ENCODE data around the gene CACNA1H. TPM values are rescaled to one million over a fixed set of nuclear protein-coding genes. Genes with fewer than 3 reads are reported as not detected.
A peak's percentile ranks its signal among the peaks of the same experiment; 100 is the strongest.
"Not testable (repeated sequence)": the region's sequence is repeated elsewhere in the genome, so short reads cannot be mapped to it uniquely, and the experiment has no call there.

CACNA1H gene
- total and polyA plus RNA-seq, 2 donors, result 0.61 to 2.6 TPM

DNA sequence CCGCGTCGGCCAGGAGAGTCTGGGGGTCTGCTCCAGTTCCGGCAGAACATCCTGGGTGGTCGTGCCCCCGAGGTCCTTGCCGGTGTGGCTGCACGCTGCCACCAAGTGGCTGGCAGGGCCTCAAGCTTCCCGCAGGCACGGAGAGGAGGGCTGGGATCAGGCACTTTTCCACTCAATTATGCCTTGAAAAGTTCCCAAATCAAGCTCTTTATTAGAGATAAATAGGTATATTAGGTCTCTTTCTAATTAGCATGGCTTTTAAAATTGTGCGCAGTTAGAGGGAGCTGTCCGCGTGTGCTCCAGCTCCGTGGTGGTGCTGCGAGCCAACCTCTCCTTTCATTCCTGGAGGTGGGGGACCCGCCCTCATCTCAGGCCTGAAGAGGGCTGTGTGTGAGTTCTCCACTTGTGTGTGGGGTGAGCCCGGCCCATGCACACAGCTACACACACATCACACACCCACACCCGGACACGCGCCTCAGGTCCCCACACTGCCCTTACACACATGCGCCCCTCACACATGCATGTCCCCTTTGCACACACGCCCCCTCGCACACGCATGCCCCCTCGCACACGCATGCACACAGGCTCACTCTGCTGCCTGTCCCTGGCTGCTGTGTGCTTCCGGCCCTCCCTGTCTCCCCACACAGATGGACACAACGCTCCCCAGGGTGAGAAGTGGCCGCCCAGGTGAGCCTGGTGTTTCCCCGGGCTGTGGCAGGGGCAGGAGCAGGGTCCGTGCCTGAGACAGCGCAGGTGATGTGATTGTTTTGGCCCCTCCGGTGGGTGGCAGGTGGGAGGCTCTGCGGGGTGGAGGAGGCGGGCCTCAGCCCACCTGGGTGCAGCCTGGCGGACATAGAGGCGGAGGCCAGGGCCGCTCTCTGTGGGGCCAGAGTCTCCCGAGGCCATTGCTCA, 28.8 kb downstream of the CACNA1H start:
- Histone ChIP-seq H3K4me3 (ENCODE audit: low read length in 2 of 2) (no peak overlapping the region), H3K27ac (ENCODE audit: low read depth in 1 of 2, low read length in 1 of 2) (no peak overlapping the region), H3K27me3 (ENCODE audit: control insufficient read depth in 2 of 2, insufficient read depth in 1 of 2, low read length in 1 of 2) (peaks cover 0 to 28% of the 10 kb centered on the region in 2 donors), H3K36me3 (ENCODE audit: control insufficient read depth in 2 of 2, insufficient read depth in 2 of 2, low read length in 1 of 2) (no peaks in the 10 kb centered on the region), H3K9me3 (ENCODE audit: control insufficient read depth in 2 of 2, insufficient read depth in 1 of 2, low read length in 1 of 2) (peaks cover 0 to 23% of the 10 kb centered on the region in 2 donors), H3K4me1 (ENCODE audit: control insufficient read depth in 2 of 2, insufficient read depth in 2 of 2, low read length in 2 of 2) (no peaks in the 10 kb centered on the region)
- DNase-seq (ENCODE audit: low read depth in 6 of 9, low spot score in 9 of 9), result no peak
- WGBS, result 78% methylated on average over 39 of the region's 39 CpGs

DNA sequence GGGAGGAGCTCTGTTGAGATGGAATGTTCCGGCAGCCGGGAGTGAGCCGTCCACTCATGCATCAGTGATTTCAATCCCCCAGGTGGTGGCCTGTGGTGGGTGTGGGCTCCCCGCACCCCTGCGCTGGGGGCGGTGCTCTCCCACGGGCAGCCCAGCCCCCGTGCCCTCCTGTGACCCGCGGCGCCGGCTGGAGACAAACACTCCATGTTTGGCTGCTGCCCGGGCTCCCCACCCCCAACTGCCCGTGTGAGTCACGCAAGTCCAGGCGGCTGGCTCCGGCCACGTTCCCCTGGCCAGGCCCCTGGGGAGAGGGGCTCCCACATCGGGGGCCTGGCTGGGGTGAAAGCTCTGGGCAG, 29.4 kb downstream of the CACNA1H start:
- H3K4me3 ChIP-seq (ENCODE audit: low read length in 2 of 2), result no peak overlapping the region

DNA sequence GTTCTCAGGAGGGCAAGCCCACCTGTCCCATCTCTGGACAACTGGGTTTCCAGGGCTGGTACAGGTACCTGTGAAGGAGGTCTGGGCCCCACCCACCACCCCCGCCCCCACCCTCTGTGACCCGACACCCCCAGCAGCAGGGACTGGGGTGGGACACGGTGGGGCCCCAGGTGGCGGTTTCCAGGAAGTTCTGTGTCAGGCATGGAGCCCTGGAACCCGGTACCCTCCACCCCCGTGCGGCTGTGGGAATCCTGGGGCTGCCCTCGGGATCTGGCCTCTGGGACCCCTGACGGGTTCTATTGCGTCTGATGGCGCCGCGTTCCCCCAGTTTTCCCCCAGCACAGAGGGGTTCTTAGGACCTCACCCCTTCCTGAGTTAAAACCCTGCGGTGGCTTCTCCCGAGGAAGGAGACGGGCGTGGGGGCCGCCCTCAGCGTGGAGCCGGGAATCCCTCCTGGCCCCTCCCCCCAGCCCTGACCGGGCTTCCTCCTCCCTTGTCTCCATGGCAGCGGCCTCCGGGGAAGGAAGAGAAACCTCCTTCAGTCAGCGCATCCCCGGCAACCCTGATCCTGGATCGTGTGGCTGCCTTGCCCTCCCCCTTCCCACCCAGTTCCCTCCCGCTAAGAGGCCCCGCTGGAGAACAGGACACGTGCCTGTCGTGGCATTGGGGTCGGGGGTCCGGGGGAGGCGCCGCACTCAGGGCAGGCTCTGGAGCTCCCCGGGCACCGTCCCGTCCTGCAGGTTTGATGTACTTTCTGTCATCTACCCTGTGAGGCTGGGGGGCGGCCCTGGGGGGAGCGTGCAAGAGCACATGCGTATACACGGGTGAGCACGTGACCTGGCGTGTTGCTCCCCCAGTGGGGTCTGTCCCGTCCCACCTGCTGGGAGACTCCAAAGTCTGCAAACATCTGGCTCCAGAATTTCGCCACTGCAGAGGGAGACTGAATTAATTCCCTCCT, 30.3 kb downstream of the CACNA1H start:
- WGBS, result 65% methylated on average over 45 of the region's 45 CpGs
- H3K9me3 ChIP-seq (ENCODE audit: control insufficient read depth in 2 of 2, insufficient read depth in 1 of 2, low read length in 1 of 2), result peaks cover 0 to 23% of the 10 kb centered on the region in 2 donors
- no peak overlapping the region for H3K4me3 ChIP-seq (ENCODE audit: low read length in 2 of 2)
- no peaks in the 10 kb centered on the region for H3K4me1 ChIP-seq (ENCODE audit: control insufficient read depth in 2 of 2, insufficient read depth in 2 of 2, low read length in 2 of 2)
- no peaks in the 10 kb centered on the region for H3K36me3 ChIP-seq (ENCODE audit: control insufficient read depth in 2 of 2, insufficient read depth in 2 of 2, low read length in 1 of 2)
- no peak for DNase-seq (ENCODE audit: low read depth in 6 of 9, low spot score in 9 of 9)
- peaks cover 0 to 28% of the 10 kb centered on the region in 2 donors for H3K27me3 ChIP-seq (ENCODE audit: control insufficient read depth in 2 of 2, insufficient read depth in 1 of 2, low read length in 1 of 2)
- H3K27ac ChIP-seq (ENCODE audit: low read depth in 1 of 2, low read length in 1 of 2), result no peak overlapping the region

More for the DNA sequence above, 29.4 kb downstream of the CACNA1H start:
- Histone ChIP-seq H3K36me3 (ENCODE audit: control insufficient read depth in 2 of 2, insufficient read depth in 2 of 2, low read length in 1 of 2) (no peaks in the 10 kb centered on the region), H3K4me1 (ENCODE audit: control insufficient read depth in 2 of 2, insufficient read depth in 2 of 2, low read length in 2 of 2) (no peaks in the 10 kb centered on the region), H3K9me3 (ENCODE audit: control insufficient read depth in 2 of 2, insufficient read depth in 1 of 2, low read length in 1 of 2) (peaks cover 0 to 23% of the 10 kb centered on the region in 2 donors), H3K27me3 (ENCODE audit: control insufficient read depth in 2 of 2, insufficient read depth in 1 of 2, low read length in 1 of 2) (peaks cover 0 to 28% of the 10 kb centered on the region in 2 donors), H3K27ac (ENCODE audit: low read depth in 1 of 2, low read length in 1 of 2) (no peak overlapping the region)
- 58% methylated on average over 19 of the region's 19 CpGs for WGBS
- no peak for DNase-seq (ENCODE audit: low read depth in 6 of 9, low spot score in 9 of 9)

DNA sequence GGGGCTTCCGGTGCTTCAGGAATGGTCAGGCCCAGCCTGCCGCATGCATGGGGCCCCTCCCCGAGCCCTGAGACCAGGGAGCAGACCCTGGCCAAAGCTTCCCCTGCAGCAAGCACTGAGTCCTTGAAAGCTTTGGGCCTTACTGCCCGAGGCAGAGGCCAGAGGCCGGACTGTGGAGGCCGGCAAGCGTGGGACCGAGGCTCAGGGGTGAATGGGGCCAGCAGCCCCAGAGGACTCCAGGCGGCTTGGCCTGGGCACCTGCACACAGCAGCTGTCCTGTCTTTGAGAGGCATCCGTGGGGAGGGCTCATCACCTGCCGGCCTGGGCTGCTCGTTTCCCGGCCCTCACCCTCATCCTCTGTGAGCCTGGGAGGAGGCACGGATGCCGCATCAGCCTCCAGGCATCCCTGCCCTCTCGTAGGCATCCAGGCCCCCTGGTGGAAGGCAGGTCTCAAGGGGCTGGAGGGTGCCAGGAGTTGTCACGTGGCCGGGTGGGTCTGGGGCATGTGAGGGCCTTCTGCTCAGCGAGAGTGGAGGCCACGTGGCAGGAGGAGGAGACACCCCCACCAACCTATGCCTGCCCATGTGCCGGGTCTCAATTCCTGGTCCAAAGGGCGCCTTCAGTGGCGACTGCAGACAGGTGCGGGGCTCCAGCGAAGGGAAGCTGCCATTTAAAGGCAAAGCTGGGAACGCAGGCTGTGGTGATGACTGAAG, 31.4 kb downstream of the CACNA1H start:
- H3K4me1 ChIP-seq (ENCODE audit: control insufficient read depth in 2 of 2, insufficient read depth in 2 of 2, low read length in 2 of 2), result no peaks in the 10 kb centered on the region
- H3K27ac ChIP-seq (ENCODE audit: low read depth in 1 of 2, low read length in 1 of 2), result no peak overlapping the region
- peaks cover 0 to 33% of the 10 kb centered on the region in 2 donors for H3K27me3 ChIP-seq (ENCODE audit: control insufficient read depth in 2 of 2, insufficient read depth in 1 of 2, low read length in 1 of 2)
- peaks cover 0 to 23% of the 10 kb centered on the region in 2 donors for H3K9me3 ChIP-seq (ENCODE audit: control insufficient read depth in 2 of 2, insufficient read depth in 1 of 2, low read length in 1 of 2)
- WGBS, result 88% methylated on average over 26 of the region's 26 CpGs
- H3K4me3 ChIP-seq (ENCODE audit: low read length in 2 of 2), result no peak overlapping the region
- no peaks in the 10 kb centered on the region for H3K36me3 ChIP-seq (ENCODE audit: control insufficient read depth in 2 of 2, insufficient read depth in 2 of 2, low read length in 1 of 2)
- no peak for DNase-seq (ENCODE audit: low read depth in 6 of 9, low spot score in 9 of 9)

DNA sequence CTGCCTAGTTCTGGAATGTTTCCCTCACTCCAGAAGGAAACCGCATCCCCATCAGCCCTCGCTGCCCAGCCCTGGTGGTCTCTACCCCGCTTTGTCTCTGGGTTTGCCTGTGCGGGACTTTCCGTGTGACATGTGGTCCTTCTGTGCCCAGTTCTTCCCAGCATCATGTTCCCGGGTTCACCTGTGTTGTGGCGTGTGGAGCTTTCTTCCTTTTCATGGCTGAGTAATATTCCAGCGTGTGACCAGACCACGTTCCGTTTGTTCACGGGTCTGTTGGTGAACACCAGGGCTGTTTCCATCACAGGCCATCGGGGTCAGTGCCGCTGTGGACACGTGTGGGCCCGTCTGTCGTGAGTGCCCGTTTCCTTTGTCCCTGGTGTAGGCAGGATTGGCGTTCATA, 32.1 kb downstream of the CACNA1H start:
- Histone ChIP-seq H3K4me3 (ENCODE audit: low read length in 2 of 2) (no peak overlapping the region), H3K27ac (ENCODE audit: low read depth in 1 of 2, low read length in 1 of 2) (no peak overlapping the region), H3K27me3 (ENCODE audit: control insufficient read depth in 2 of 2, insufficient read depth in 1 of 2, low read length in 1 of 2) (peaks cover 0 to 33% of the 10 kb centered on the region in 2 donors), H3K9me3 (ENCODE audit: control insufficient read depth in 2 of 2, insufficient read depth in 1 of 2, low read length in 1 of 2) (peaks cover 0 to 23% of the 10 kb centered on the region in 2 donors), H3K4me1 (ENCODE audit: control insufficient read depth in 2 of 2, insufficient read depth in 2 of 2, low read length in 2 of 2) (no peaks in the 10 kb centered on the region), H3K36me3 (ENCODE audit: control insufficient read depth in 2 of 2, insufficient read depth in 2 of 2, low read length in 1 of 2) (no peaks in the 10 kb centered on the region)
- DNase-seq (ENCODE audit: low read depth in 6 of 9, low spot score in 9 of 9), result no peak
- 96% methylated on average over 18 of the region's 18 CpGs for WGBS

DNA sequence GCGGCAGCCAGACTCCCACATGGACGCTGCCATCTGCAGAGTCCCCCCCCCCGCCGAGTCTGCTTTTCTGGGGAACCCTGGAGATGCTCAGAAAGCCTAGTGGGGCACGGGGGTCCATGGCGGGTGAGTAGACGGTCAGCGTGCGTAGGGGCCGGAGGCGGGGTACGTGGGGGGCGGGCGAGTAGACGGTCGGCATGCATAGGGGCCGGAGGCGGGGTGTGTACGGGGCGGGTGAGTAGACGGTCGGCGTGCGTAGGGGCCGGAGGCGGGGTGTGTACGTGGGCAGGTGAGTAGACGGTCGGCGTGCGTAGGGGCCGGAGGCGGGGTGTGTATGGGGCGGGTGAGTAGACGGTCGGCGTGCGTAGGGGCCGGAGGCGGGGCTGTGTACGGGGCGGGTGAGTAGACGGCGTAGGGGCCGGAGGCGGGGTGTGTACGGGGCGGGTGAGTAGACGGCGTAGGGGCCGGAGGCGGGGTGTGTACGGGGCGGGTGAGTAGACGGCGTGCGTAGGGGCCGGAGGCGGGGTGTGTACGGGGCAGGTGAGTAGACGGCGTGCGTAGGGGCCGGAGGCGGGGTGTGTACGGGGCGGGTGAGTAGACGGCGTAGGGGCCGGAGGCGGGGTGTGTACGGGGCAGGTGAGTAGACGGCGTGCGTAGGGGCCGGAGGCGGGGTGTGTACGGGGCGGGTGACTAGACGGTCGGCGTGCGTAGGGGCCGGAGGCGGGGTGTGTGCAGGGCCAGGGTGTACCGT, 32.7 kb downstream of the CACNA1H start:
- WGBS, result 88% methylated on average over 62 of the region's 86 CpGs
- not testable (repeated sequence) for H3K27ac ChIP-seq (ENCODE audit: low read depth in 1 of 2, low read length in 1 of 2)

DNA sequence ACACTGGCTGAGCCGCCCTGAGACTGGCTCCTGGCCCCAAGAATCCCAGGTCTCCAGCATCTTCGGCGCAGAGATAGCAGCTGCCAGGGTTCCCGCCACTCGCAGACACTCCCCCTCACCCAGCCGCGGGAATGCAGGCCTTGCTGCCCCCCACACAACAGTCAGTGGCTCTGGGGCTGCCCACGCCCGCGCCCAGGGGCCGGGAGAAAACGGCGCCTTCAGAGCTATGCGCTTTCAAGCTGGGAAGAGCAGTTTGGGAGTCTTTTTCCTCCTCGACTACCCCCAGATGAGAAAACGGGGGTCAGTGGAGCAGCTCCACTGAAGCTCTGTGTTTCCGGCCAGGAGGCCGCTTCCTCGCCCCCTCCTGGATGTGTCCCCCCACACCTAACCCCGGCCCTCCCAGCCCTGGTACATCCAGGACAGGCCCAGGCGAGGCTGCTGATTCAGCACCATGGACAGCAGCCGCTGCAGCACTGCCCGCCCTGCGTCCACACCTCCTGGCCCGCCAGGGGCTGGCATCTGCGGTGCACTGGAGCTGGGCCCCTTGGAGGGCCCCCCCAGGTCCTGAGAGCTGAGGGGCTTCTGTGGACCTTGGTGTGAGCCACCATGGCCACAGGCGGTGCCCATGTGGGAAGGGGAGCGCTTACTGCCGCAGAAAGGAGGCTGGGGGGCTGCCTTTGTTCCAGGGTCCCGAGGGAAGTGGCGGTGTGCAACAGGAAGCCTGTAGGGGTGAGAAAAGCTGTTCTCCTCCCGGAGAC, 35.7 kb downstream of the CACNA1H start:
- no peaks in the 10 kb centered on the region for H3K4me1 ChIP-seq (ENCODE audit: control insufficient read depth in 2 of 2, insufficient read depth in 2 of 2, low read length in 2 of 2)
- H3K4me3 ChIP-seq (ENCODE audit: low read length in 2 of 2), result no peak overlapping the region
- H3K27me3 ChIP-seq (ENCODE audit: control insufficient read depth in 2 of 2, insufficient read depth in 1 of 2, low read length in 1 of 2), result peaks cover 0 to 14% of the 10 kb centered on the region in 2 donors
- H3K9me3 ChIP-seq (ENCODE audit: control insufficient read depth in 2 of 2, insufficient read depth in 1 of 2, low read length in 1 of 2), result peaks cover 0 to 17% of the 10 kb centered on the region in 2 donors
- peak in 8 of 9 donors; percentile 10 to 52 (median 34) for DNase-seq (ENCODE audit: low read depth in 6 of 9, low spot score in 9 of 9)
- no peaks in the 10 kb centered on the region for H3K36me3 ChIP-seq (ENCODE audit: control insufficient read depth in 2 of 2, insufficient read depth in 2 of 2, low read length in 1 of 2)
- WGBS, result 51% methylated on average over 32 of the region's 32 CpGs
- H3K27ac ChIP-seq (ENCODE audit: low read depth in 1 of 2, low read length in 1 of 2), result no peak overlapping the region

More for the DNA sequence above, 32.7 kb downstream of the CACNA1H start:
- DNase-seq (ENCODE audit: low read depth in 6 of 9, low spot score in 9 of 9), result peak in 1 of 9 donors; percentile 20
- H3K27me3 ChIP-seq (ENCODE audit: control insufficient read depth in 2 of 2, insufficient read depth in 1 of 2, low read length in 1 of 2), result peaks cover 0 to 32% of the 10 kb centered on the region in 2 donors
- not testable (repeated sequence) for H3K4me3 ChIP-seq (ENCODE audit: low read length in 2 of 2); H3K36me3 ChIP-seq (ENCODE audit: control insufficient read depth in 2 of 2, insufficient read depth in 2 of 2, low read length in 1 of 2); H3K4me1 ChIP-seq (ENCODE audit: control insufficient read depth in 2 of 2, insufficient read depth in 2 of 2, low read length in 2 of 2)
- H3K9me3 ChIP-seq (ENCODE audit: control insufficient read depth in 2 of 2, insufficient read depth in 1 of 2, low read length in 1 of 2), result peaks cover 0 to 23% of the 10 kb centered on the region in 2 donors

Data from thymus (tissue), 11 donors.